ENCODE data around the gene SUPT6H. TPM values are rescaled to one million over a fixed set of nuclear protein-coding genes. Genes with fewer than 3 reads are reported as not detected.
A peak's percentile ranks its signal among the peaks of the same experiment; 100 is the strongest.

The SUPT6H gene
- total and polyA plus RNA-seq, 2 of the 8 experiments (the other 6 are each of a cell fraction or from before 2014, with no cell fraction given): 32.0 to 59.9 TPM

DNA sequence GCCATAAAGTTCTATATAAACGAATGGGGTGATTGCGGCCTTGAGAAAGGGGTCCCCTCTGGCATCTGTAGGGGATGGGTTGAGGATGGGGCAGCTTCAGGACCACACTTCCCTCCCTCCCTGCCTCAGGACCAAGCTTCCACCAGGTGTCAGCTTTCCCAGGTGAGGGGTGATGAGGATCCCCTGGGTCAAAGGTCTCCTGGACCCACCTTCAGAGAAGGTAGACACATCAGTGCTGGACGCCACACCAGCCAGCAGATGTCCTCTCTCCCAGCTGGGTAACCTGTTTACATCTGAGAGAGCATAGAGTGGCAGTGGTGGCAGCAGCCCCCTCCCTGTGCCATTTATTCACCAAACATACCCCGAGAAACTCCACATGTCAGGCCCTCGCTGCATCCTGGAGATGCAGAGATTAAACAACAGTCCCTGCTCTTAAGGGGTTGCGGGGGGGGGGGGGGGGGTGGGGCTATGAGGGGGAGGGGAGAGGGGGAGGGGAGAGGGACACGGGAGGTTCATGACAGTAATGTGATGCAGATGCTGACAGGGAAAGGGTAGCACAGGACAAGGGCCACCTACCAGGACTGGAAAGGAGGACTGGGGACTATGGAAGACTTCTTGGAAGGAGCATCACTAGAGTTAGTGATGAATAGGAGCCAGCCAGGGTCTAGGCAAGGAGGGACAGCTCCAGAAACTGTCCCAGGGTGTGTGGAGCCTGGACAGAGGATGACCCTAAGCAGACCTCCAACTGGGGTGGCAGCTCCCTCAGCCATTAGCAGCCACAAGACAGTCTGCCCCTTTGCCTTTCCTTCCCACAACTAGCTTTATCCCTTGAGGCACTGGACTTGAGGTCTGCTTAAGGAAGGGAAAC is 44.7 kb downstream of the SUPT6H start:
- no peak overlapping the region for H3K23ac ChIP-seq (ENCODE audit: insufficient read length)
- H4K8ac ChIP-seq (ENCODE audit: extremely low read depth, insufficient read depth, low read length): no peak overlapping the region
- no peak overlapping the region for H2AFZ ChIP-seq (ENCODE audit: low read length)
- H3K27me3 ChIP-seq (replicated peaks in 1 of 4; ENCODE audit: control insufficient read depth in 3 of 4, extremely low read depth in 1 of 4, insufficient read depth in 3 of 4, low read length in 3 of 4): no peaks in the 10 kb centered on the region
- H3K4me2 ChIP-seq (ENCODE audit: insufficient read depth in 1 of 2, low read depth in 2 of 2, low read length in 2 of 2): 0 out of 4 replicates have a peak overlapping the region, but pooled peaks of 1 of the 2 experiments have one; percentile 0
- no peak for FAIRE-seq
- H3K4me1 ChIP-seq (replicated peaks in 1 of 4; ENCODE audit: control insufficient read depth in 3 of 4, insufficient read depth in 4 of 4, low read length in 3 of 4): peaks cover 0 to 11% (median 6%) of the 10 kb centered on the region in 4 experiments; a peak in 4 of 7 replicates
- no peak for DNase-seq (ENCODE audit: low read depth in 1 of 2, low spot score in 2 of 2)
- peaks cover 9 to 10% of the 10 kb centered on the region in 2 experiments for H4K20me1 ChIP-seq (replicated peaks in 1 of 2; ENCODE audit: control insufficient read depth in 1 of 2, insufficient read depth in 2 of 2, low read length in 2 of 2)
- no peak overlapping the region for H4K5ac ChIP-seq (ENCODE audit: insufficient read length, low read depth, low read length)
- peaks cover 3% of the 10 kb centered on the region; the same call in 1 of the 2 replicates for H3K79me1 ChIP-seq (ENCODE audit: low read depth, low read length)
- 0 out of 2 replicates have a peak overlapping the region, but pooled peaks have one; percentile 53 for H2BK5ac ChIP-seq (ENCODE audit: low read depth, low read length)
- no peak overlapping the region for H4K91ac ChIP-seq (replicated peaks; ENCODE audit: insufficient read length, low read length)
- H2BK12ac ChIP-seq (ENCODE audit: low read depth, low read length): 0 out of 2 replicates have a peak overlapping the region, but pooled peaks have one; percentile 39
- ChIA-PET POLR2A (ENCODE audit: partially characterized antibody) (interaction anchor here (0.7 to 4.5 kb wide), 19 partner anchors 8 to 228 kb away, joined by 3 to 30 read pairs (median 4); partner anchors contain the start of genes BLTP2, RPL23A, RSKR and SDF2), CTCF (ENCODE audit: partially characterized antibody) (interaction anchor here (0.6 to 1.3 kb wide), 4 partner anchors 10 to 67 kb away, joined by 3 to 4 read pairs (median 4); no protein-coding TSS in a partner anchor)
- H3K36me3 ChIP-seq (ENCODE audit: control insufficient read depth in 2 of 4, insufficient read depth in 4 of 4, low read length in 3 of 4): peaks cover 4 to 16% (median 12%) of the 10 kb centered on the region in 4 experiments; a peak in 6 of 8 replicates
- no peak overlapping the region for H3K18ac ChIP-seq (ENCODE audit: extremely low read depth, low read length)
- peaks cover 9% of the 10 kb centered on the region for H3K23me2 ChIP-seq (ENCODE audit: low read depth, low read length)
- H3K9ac ChIP-seq (replicated peaks in 1 of 4; ENCODE audit: extremely low read depth in 1 of 4, low read depth in 3 of 4, low read length in 3 of 4): no peak overlapping the region
- no peak overlapping the region for H2BK120ac ChIP-seq (replicated peaks; ENCODE audit: low read depth, low read length)
- H3K9me3 ChIP-seq (ENCODE audit: insufficient read depth in 2 of 2, low read depth in 1 of 2, low read length in 1 of 2): no peaks in the 10 kb centered on the region
- no peak overlapping the region for H2BK15ac ChIP-seq (ENCODE audit: low read length)
- no peak overlapping the region for H3K4ac ChIP-seq (replicated peaks; ENCODE audit: insufficient read length, low read depth, low read length)
- H3K79me2 ChIP-seq (ENCODE audit: control insufficient read depth in 1 of 2, insufficient read depth in 2 of 2, low read length in 2 of 2): peaks cover 0 to 15% of the 10 kb centered on the region in 2 experiments; a peak in 2 of 4 replicates
- H2BK20ac ChIP-seq (ENCODE audit: low read length): no peak overlapping the region
- no peak overlapping the region for H3K27ac ChIP-seq (ENCODE audit: low read depth, low read length)
- no peak overlapping the region for H2AK5ac ChIP-seq (ENCODE audit: low read depth, low read length)
- no peak overlapping the region for H3K56ac ChIP-seq (replicated peaks; ENCODE audit: insufficient read length, low read depth, low read length)
- 85% methylated on average over 4 of the region's 7 CpGs; no CpG with 5 or more reads in 1 of the 2 experiments for WGBS, 2 experiments (ENCODE audit: extremely low coverage in 1 of 2, insufficient coverage in 1 of 2, insufficient read length in 1 of 2, insufficient replicate concordance in 2 of 2, low coverage in 1 of 2, low lambda C conversion rate in 2 of 2, missing lambda C conversion rate in 1 of 2)
- H3K14ac ChIP-seq (ENCODE audit: insufficient read length): no peak overlapping the region
- no peak overlapping the region for H3K4me3 ChIP-seq (ENCODE audit: extremely low read depth in 1 of 4, insufficient read depth in 2 of 4, low read depth in 3 of 4, low read length in 4 of 4)
- peak in 1 of 2 experiments; percentile 8; a peak in 2 of 4 replicates for TF ChIP-seq RAD21 (IDR thresholded peaks at IDR 0.05 in 1 of 2, conservative IDR thresholded peaks at IDR 0.05 in 1 of 2; ENCODE audit: low read depth in 2 of 2, low read length in 2 of 2)
- TF ChIP-seq SRF (IDR thresholded peaks at IDR 0.05; ENCODE audit: low read depth, low read length): no peak
- TF ChIP-seq, protein P1, sequence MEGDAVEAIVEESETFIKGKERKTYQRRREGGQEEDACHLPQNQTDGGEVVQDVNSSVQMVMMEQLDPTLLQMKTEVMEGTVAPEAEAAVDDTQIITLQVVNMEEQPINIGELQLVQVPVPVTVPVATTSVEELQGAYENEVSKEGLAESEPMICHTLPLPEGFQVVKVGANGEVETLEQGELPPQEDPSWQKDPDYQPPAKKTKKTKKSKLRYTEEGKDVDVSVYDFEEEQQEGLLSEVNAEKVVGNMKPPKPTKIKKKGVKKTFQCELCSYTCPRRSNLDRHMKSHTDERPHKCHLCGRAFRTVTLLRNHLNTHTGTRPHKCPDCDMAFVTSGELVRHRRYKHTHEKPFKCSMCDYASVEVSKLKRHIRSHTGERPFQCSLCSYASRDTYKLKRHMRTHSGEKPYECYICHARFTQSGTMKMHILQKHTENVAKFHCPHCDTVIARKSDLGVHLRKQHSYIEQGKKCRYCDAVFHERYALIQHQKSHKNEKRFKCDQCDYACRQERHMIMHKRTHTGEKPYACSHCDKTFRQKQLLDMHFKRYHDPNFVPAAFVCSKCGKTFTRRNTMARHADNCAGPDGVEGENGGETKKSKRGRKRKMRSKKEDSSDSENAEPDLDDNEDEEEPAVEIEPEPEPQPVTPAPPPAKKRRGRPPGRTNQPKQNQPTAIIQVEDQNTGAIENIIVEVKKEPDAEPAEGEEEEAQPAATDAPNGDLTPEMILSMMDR (IDR thresholded peaks at IDR 0.05; ENCODE audit: control extremely low read depth in 1 of 3, insufficient read depth in 1 of 3, low read depth in 1 of 3, low read length in 3 of 3): peak in 2 of 3 experiments; percentile 29 to 50; a peak in 2 of 4 replicates
- TF ChIP-seq, protein P2, sequence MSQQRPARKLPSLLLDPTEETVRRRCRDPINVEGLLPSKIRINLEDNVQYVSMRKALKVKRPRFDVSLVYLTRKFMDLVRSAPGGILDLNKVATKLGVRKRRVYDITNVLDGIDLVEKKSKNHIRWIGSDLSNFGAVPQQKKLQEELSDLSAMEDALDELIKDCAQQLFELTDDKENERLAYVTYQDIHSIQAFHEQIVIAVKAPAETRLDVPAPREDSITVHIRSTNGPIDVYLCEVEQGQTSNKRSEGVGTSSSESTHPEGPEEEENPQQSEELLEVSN (IDR thresholded peaks at IDR 0.05): no peak
- TF ChIP-seq, protein P3, sequence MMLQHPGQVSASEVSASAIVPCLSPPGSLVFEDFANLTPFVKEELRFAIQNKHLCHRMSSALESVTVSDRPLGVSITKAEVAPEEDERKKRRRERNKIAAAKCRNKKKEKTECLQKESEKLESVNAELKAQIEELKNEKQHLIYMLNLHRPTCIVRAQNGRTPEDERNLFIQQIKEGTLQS (IDR thresholded peaks at IDR 0.05; ENCODE audit: insufficient read depth, low read depth, low read length): no peak

Data from H1 (cell line).